ENCODE measurements around the gene LMAN2. TPM values are rescaled to one million over a fixed set of nuclear protein-coding genes. Genes with fewer than 3 reads are reported as not detected.

Gene LMAN2
- total RNA-seq, 1 donor from 2014 or later = 88.0 TPM

DNA sequence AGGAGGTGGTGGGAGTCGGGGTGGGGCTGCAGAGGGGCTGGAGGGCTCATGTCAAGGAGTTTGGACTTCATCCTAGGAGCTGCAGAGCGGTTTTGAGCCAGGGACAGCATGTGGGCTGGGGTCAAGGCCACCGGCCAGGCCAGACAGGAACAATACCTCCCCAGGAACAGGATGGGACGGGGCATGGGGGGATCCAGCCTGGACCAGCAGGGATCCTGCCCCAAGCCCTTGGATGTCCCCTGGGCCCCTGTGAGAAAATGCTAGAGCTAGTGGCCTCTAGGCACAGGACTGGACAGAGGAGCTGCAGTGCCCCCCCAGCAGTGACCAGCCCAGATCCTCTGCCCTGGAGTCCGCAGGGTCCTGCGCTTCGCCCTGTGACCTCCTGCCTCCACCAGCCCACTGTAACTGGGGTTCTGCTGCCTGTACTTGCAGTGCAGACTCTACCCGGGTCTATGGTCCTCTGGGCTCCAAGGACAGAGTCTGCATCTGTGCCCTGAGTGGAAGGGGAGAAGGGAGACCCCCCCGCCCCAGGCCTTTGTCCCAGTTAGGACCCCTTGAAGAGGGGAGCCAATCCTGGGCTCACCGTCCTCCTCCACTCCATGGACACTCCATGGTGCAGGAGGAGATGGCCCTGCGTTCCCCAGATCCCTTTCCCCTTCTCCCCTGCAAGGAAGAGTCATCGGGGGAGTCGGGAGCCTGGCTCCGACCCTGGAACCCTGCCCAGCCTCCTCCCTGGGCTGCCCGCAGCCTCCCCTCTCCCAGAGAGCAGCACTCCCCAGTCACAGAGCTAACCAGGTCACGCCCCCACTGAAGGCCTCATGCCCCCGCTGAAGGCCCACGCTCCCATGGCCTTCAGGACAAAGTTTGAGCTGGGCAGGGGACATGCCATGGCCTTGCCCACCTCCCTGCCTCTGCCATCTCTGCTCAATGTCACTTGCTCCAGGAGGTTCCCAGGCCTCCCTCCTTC, 36.8 kb downstream of the LMAN2 start:
- POLR2A ChIA-PET = no interaction called here
- H3K27ac Mint-ChIP-seq = no peak overlapping the region

GRCh38 chr5:177313561-177314259, 37.8 kb downstream of the LMAN2 start:
- ATAC-seq (ENCODE audit: low read depth) (no peak), DNase-seq (no peak)
- no peak for TF ChIP-seq CTCF (IDR thresholded peaks at IDR 0.05)
- intact Hi-C loops (cut with micrococcal nuclease) = loop anchor here (2.0 to 5.0 kb wide), 2 partner anchors 43 to 839 kb away; partner anchors contain the start of genes NHP2 and RGS14
- H3K4me1 Mint-ChIP-seq = peaks cover 43% of the 10 kb centered on the region
- H3K27ac Mint-ChIP-seq = no peak overlapping the region
- no peak overlapping the region for H3K4me3 Mint-ChIP-seq
- H3K27me3 Mint-ChIP-seq = no peaks in the 10 kb centered on the region
- ChIA-PET POLR2A (interaction anchor here (1.6 kb wide), 1 partner anchor 17 kb away, joined by 3 read pairs; no protein-coding TSS in a partner anchor), CTCF (no interaction called here)
- H3K36me3 Mint-ChIP-seq (ENCODE audit: low read depth) = no peaks in the 10 kb centered on the region
- H3K9me3 Mint-ChIP-seq = no peaks in the 10 kb centered on the region

More for the DNA sequence above, 36.8 kb downstream of the LMAN2 start:
- Mint-ChIP-seq H3K4me3 (no peak overlapping the region), H3K27me3 (no peaks in the 10 kb centered on the region), H3K4me1 (peaks cover 34% of the 10 kb centered on the region), H3K9me3 (no peaks in the 10 kb centered on the region), H3K36me3 (ENCODE audit: low read depth) (no peaks in the 10 kb centered on the region)
- ATAC-seq (ENCODE audit: low read depth) (no peak), DNase-seq (no peak)
- no peak for TF ChIP-seq CTCF (IDR thresholded peaks at IDR 0.05)
- intact Hi-C loops (cut with micrococcal nuclease) = loop anchor here (5.0 kb wide), 1 partner anchor 838 kb away; the partner anchor contains the start of gene NHP2
- CTCF ChIA-PET = interaction anchor here (0.6 kb wide), 1 partner anchor 9 kb away, joined by 3 read pairs; no protein-coding TSS in a partner anchor

DNA sequence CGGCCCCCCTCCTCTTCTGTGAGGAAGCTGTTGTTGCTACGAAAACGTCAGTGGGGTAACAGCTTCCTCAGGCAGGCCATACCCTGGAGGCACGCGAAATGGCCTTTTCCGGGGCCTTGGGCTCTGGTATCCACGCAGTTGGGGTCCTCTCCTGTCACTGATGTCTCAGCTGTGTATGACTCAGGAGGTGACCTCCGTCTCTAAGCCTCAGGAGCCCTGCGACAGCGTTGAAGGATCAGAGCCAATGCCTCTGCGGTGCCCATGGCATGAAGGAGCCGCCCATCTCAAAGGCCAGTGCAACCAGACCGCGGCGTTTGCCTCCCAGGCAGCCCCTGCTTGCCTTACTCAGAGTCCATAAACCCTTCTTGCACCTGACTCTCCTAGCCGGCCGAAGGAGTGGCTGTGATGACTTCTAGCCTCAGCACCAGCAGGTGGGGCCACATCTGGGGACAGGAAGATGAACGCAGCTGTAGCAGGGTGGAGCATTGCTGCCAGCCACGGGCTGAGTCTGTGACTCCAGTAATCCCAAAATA, 38.8 kb downstream of the LMAN2 start:
- H3K36me3 Mint-ChIP-seq (ENCODE audit: low read depth) = no peaks in the 10 kb centered on the region
- H3K4me3 Mint-ChIP-seq = peak overlapping the region; percentile 77
- ATAC-seq (ENCODE audit: low read depth) = no peak
- no peak for DNase-seq
- ChIA-PET POLR2A (interaction anchor here (0.5 to 1.6 kb wide), 6 partner anchors 11 to 750 kb away, joined by 3 to 12 read pairs (median 4); partner anchors contain the start of gene LMAN2), CTCF (no interaction called here)
- H3K27ac Mint-ChIP-seq = no peak overlapping the region
- TF ChIP-seq CTCF (IDR thresholded peaks at IDR 0.05) = no peak
- H3K9me3 Mint-ChIP-seq = no peaks in the 10 kb centered on the region
- no peaks in the 10 kb centered on the region for H3K27me3 Mint-ChIP-seq
- intact Hi-C loops (cut with micrococcal nuclease) = loop anchor here (1.0 to 5.0 kb wide), 5 partner anchors 9 to 840 kb away; partner anchors contain the start of genes GRK6, LMAN2, NHP2 and PRELID1
- H3K4me1 Mint-ChIP-seq = peaks cover 36% of the 10 kb centered on the region

- Mint-ChIP-seq H3K36me3 (ENCODE audit: low read depth) (peaks cover 2% of the 10 kb centered on the region), H3K4me1 (peaks cover 38% of the 10 kb centered on the region), H3K27me3 (no peaks in the 10 kb centered on the region), H3K27ac (peak within 1 kb of the TSS; percentile 47), H3K9me3 (no peaks in the 10 kb centered on the region), H3K4me3 (peak within 1 kb of the TSS; percentile 80)
- DNase-seq (peak; percentile 89), ATAC-seq (ENCODE audit: low read depth) (peak; percentile 90)
- no peak for TF ChIP-seq CTCF (IDR thresholded peaks at IDR 0.05)
- intact Hi-C loops (cut with micrococcal nuclease) = loop anchor here (1.0 to 5.0 kb wide), 8 partner anchors 9 to 840 kb away; partner anchors contain the start of genes GRK6, LMAN2, NHP2 and PDLIM7
- ChIA-PET POLR2A (interaction anchor here (0.5 to 1.6 kb wide), 6 partner anchors 10 to 750 kb away, joined by 3 to 12 read pairs (median 4); partner anchors contain the start of gene LMAN2), CTCF (no interaction called here)
Measured at GRCh38 chr5:177311723-177312648, 39.5 kb downstream of the LMAN2 start, which contains the start of gene MXD3. MXD3 (minus strand) TSS chr5:177311898; CDS start chr5:177311830, 68 bp downstream.
